NCI-H524 treated with DMSO at 0.1 percent for 48 hours (cell line): ENCODE results near the gene SLC25A46.
"Not testable (repeated sequence)": the region's sequence is repeated elsewhere in the genome, so short reads cannot be mapped to it uniquely, and the experiment has no call there.

Experiments
- DNase-seq: peaks from one replicate; lab custom pipeline; 2025; lab: John Stamatoyannopoulos, UW

Gene SLC25A46

DNA sequence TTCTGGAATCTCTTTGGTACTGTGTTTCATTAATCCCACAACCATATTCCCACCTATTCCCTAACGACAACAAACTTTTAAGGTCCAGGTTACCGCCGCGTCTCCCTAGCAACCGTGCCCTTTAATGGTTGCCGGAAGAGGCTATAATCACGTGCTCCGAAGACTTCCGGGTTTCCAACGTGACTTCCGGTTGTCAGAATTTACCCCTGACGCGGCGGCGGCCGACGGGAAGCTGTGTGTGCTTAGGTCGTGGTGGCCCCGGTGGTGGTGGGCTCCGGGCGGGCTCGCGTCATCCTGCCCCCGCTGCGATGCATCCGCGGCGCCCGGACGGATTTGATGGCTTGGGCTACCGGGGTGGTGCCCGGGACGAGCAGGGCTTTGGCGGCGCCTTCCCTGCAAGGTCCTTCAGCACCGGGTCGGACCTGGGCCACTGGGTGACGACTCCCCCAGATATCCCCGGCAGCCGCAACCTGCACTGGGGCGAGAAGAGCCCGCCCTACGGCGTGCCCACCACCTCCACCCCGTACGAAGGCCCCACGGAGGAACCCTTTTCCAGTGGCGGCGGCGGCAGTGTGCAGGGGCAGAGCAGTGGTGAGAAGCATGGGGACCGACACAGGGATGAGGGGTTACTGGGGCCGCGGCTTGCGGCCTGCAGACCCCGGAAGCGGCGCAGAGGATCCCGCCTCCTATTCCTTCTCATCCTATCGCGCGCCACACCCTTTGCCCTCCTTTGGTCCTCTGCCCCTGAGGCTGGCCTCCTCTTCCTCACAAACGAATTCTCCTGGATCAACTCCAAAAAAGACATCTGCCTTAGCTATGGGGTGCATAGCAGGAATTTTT, at the start of gene SLC25A46:
Gene SLC25A46 (plus strand): TSS at position 196 of the 840 bp plus-strand sequence. CDS start 113 bp downstream, at position 309.
- peak; percentile 62 for DNase-seq

DNA sequence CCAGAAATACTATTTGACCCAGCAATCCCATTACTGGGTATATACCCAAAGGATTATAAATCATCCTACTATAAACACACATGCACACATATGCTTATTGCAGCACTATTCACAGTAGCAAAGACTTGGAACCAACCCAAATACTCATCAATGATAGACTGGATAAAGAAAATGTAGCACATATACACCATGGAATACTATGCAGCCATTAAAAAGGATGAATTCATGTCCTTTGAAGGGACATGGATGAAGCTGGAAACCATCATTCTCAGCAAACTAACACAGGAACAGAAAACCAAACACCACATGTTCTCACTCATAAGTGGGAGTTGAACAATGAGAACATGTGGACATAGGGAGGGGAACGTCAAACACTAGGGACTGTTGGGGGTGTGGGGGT, 48.2 kb upstream of the SLC25A46 start:
- DNase-seq, result not testable (repeated sequence)

DNA sequence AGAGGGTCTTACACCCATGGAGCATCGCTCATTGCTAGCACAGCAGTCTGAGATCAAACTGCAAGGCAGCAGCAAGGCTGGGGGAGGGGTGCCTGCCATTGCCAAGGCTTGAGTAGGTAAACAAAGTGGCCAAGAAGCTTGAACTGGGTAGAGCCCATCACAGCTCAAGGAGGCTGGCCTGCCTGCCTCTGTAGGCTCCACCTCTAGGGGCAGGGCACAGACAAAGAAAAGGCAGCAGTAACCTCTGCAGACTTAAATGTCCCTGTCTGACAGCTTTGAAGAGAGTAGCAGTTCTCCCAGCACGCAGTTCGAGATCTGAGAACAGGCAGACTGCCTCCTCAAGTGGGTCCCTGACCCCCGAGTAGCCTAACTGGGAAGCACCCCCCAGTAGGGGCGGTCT, 46.1 kb upstream of the SLC25A46 start:
- DNase-seq, result not testable (repeated sequence)

- no peak for DNase-seq
These were observed 36.5 kb upstream of the SLC25A46 start for GRCh38 chr5:110702300-110702699.

- DNase-seq, result no peak
These were observed 36.1 kb upstream of the SLC25A46 start for GRCh38 chr5:110702704-110703103.

- no peak for DNase-seq
These were observed 35.3 kb upstream of the SLC25A46 start for GRCh38 chr5:110703481-110703880.

- DNase-seq, result no peak
These were observed 33.5 kb upstream of the SLC25A46 start for GRCh38 chr5:110705349-110705748.

DNA sequence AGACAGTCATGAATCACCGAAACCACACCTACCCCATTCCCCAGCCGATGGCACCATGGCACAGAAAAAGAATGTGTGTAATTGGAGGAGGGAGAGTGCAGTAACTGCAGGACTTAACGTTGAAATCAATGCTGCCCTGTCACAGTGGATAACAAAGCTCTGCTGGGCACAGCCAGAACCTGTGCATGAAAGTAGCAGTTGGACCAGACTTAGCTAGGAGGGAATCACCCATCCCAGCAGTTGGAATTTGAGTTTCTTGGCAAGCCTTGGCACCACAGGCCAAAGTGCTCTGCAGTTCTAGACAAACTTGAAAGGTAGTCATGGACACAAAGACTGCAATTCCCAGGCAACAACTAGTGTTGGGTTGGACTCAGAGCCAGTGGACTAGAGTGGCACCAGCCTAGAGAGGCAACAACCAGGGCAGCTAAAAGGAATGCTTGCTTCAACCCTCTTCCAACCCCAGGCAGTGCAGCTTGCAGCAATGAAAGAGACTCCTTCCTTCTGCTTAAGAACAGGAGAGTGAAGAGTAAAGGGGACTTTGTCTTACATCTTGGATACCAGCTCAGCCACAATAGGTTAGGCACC, 31.5 kb upstream of the SLC25A46 start:
- DNase-seq, result no peak

GRCh38 chr5:110716247-110717245, 22.3 kb upstream of the SLC25A46 start:
- DNase-seq, result no peak

DNA sequence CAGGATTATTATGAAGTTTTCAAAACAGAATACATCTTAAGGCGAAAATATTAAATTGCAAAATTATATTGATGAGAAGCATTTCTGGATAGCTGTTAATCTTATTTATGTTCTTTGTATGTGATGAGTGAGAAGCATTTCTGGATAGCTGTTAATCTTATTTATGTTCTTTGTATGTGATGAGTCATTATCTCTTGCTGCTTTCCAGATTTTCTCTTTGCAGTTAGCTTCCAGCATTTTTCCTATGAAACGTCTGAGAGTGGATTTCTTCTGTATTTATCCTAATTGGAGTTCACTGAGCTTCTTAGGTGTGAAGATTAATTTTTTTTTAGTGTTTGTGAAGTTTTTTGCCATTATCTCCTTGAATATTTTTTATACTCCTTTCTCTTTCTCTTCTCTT, 20.5 kb upstream of the SLC25A46 start:
- no peak for DNase-seq

- DNase-seq, result no peak
These were observed 12.4 kb upstream of the SLC25A46 start, which contains the start of gene TMEM232 for GRCh38 chr5:110726249-110727024. Gene TMEM232, minus strand, starts transcription at chr5:110726671. Its CDS starts 59,319 bp downstream, at chr5:110667352.

- no peak for DNase-seq
These were observed 11.8 kb upstream of the SLC25A46 start for GRCh38 chr5:110727025-110727314.

GRCh38 chr5:110731499-110731898, 7.3 kb upstream of the SLC25A46 start:
- not testable (repeated sequence) for DNase-seq

DNA sequence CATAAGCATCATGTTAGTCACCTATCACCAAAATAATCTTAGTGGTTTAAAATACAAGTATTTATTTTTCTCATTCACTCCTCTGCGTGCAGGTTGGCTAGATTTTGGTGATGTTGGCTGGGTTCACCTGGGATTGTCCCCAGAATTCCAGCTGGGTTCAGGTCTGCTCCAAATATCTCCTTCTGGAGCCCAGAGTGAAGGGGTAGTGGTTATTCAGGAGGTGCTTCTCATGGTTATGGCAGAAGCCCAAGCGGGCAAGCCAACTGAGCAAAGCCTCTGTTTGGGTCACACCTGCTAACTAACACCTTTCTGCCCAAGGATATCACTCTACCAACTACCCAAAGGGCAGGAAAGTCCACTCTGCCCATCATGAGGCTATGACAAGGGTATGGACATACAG, 4.7 kb upstream of the SLC25A46 start:
- DNase-seq, result no peak

DNA sequence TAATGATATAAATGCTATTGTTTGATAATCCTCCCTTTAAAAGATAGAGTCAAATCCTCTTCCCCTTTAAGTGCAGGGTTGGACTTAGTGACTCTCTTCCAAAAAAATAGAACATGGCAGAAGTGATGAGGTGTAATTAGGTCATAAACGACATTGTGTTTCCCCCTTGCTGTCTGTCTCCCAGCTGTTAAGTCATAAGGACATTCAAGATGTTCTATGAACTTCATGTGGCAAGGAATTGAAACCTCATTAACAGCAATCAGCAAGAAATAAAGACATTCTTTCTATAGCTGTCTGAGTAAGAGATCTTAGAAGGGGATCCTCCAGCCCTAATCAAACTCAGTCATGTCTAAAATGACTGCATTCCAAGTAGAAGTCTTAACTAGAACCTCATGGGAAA, 3.3 kb upstream of the SLC25A46 start:
- no peak for DNase-seq

DNA sequence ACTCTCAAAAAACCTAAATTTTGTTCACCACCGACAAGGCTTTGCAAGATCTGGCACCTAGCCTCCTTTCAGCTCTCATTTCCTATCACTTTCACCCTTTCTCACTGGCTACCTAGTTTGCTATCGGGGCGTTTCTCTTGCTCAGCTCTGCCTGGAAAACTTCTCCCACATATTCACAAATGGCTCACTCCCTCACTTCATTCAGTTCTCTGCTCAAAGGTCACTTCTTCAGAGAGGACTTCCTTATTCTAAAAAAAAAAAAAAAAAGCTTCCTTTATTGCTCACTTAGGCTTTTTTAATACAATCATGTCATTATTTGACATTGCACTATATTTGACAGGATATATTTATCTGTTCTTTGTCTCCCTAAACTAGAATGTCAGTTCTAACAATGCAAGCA, 2.1 kb upstream of the SLC25A46 start:
- no peak for DNase-seq

- DNase-seq, result no peak
These were observed 350 bp upstream of the SLC25A46 start for GRCh38 chr5:110738503-110738811.

DNA sequence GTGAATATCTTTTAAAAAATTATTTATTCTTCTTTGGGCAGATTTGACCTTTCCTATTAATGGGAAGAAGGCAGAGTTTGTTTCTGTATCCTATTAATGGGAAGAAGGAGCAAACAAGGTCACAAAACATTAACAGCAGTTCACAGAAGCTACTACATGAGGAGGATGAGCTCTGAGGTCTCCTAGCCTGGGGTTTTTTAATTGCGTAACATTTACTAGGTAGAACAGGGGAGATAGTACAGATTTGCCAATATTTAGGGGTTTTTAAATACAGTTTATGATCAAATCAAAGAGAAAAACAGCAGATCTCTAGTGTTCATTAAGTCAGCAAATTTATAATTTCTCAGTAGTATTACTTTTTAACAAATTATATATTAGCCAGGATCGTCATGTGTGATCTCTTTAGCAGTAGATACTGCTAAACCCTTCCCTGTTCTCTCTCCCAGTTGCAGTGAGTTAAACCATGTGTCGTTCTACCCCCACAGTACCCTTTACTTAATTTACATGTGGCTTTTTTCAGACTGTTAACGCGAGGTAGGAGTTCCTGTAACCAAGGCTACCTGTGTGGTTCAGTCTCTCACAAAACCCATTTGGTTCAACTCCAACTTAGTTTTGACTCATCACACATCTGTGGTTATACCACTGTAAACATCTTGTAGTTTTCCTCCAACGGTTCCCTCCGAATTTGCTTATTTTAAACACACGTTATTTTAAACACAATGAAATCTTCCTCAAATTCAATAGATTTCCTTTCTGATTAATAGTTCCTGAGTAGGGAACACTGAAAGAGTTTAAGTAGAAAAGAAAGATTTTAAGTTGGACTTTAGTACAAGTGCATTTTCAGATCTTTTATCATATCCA, 13.3 kb downstream of the SLC25A46 start:
- DNase-seq, result no peak

GRCh38 chr5:110752953-110753352, 14.1 kb downstream of the SLC25A46 start:
- DNase-seq, result no peak

- DNase-seq, result no peak
These were observed 14.8 kb downstream of the SLC25A46 start for GRCh38 chr5:110753600-110753999.

DNA sequence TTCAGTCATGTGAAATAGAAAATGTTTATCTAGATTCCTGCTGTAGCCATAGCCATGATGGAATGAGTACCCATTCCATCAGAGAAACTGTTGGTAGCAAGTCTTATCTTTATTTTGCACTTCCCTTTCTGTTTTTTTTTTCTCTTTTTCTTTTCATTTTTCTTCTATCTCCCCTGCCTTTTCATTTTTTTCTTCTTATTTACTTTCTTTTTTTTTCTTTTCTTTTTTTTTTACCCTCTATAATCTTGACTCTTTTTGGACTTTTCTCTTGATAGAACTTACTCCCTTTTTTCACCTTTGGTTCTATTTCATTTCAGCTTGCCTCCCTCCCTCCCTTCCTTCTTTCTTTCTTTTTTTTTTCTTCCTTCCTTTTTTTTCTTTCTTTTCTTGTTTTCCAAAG, 15.4 kb downstream of the SLC25A46 start:
- no peak for DNase-seq
